Activated CD8-positive, alpha-beta memory T cell treated with anti-CD3 and anti-CD28 coated beads for 48 hours (primary cell): ENCODE results near the gene ZNF346.
"Not testable (repeated sequence)": the region's sequence is repeated elsewhere in the genome, so short reads cannot be mapped to it uniquely, and the experiment has no call there.

Experiments
- DNase-seq, 3 experiments: peaks; one replicate each; pipeline ENCODE4 v3.0.0-alpha.2; 2020; ENCODE audit warnings: low read depth in 2 of 3, low spot score in 2 of 3

The ZNF346 gene

GRCh38 chr5:177008716-177009115, 13.8 kb upstream of the ZNF346 start:
- DNase-seq = no peak

DNA sequence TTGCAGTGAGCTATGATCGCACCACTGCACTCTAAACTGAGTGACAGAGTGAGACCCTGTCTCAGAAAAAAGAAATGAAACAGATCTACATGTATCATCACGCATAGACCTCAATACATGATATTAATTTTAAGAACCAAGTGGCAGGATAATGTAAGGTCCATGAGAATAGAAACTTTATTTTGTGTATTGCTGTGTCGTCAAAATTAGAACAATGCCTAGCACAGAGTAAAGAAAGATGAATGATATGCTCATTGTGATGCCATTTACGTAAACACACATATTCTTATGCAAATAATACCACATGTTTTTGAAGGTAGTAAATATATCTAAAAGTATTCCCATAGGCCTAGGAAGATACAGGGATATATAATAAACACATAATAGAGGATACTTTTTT, 12.3 kb upstream of the ZNF346 start:
- no peak for DNase-seq

- DNase-seq = no peak
Observed at GRCh38 chr5:177015156-177015555, 7.3 kb upstream of the ZNF346 start.

DNA sequence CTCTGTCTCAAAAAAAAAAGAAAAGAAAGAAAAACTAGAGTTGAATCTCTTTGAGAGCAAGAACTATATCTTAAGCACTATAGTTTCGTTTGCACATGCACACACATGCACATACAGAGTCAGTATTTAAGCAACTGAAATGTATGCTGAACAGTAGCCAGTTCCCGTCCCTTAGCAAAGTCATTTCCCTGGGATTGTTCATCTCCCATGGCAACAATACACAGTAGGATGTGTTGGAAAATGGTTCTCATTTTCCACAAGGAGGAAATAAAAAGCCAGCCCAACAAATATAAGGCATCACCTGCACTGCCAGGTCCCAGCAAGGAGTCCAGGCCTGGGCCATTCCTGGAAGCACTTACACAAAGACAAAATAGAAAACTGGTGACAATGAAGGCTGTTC, 4.2 kb upstream of the ZNF346 start:
- no peak for DNase-seq

- no peak for DNase-seq
Observed at GRCh38 chr5:177020033-177020432, 2.5 kb upstream of the ZNF346 start.

DNA sequence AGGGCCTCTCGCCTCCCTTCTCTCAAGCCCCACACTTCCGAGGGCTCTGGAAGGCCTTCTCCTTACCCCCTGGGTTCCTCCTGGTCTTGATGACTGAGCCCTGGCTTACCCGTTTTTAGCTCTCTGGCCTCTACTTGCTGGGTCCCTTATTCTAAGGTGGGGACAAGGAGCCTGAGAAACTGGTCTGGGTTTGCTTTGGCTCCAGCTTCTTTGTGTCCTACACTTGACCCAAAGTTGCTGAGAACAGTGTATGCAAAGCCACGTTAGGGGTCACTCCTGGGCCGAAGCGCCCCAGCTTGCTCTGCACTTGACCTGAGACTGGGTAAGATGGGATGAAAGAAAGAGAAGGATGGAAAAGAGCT, 788 bp downstream of the ZNF346 start:
- peak in 1 of 3 experiments; percentile 12 for DNase-seq

DNA sequence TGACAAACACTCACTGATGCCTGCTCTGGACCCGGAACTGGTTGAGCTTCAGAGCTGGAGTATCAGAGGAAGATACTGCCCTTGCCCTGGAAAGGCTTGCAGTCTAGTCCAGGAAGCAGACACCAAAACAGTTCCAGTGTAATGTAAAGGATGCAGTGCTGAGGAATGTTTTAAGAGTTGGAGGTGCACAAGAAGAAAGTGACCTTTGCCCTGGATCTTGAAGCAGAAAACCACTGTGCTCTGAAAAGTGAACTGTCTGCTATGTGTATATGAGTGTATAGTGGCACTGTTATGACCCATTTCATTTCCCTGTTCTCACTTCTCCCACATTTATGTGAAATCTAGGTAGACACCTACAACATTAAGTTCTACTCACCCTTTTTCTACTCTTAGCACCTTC, 2.1 kb downstream of the ZNF346 start:
- no peak for DNase-seq

GRCh38 chr5:177025101-177025601, 2.7 kb downstream of the ZNF346 start:
- DNase-seq = no peak

DNA sequence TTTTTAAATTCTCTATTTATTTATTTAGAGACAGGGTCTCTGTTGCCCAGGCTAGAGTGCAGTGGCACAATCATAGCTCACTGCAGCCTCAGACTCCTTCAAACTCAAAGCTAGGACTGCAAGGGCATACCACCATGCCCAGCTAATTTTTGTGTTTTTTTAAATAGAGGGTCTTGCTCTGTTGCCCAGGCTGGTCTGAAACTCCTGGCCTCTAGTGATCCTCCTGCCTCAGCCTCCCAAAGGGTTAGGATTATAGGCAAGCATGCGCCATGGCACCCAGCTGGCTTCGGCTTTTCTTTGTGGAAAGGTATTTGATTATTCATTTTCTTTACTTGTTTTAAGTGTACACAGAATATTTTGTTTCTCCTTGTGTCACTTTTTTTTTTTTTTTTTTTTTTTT, 5.2 kb downstream of the ZNF346 start:
- DNase-seq = no peak

DNA sequence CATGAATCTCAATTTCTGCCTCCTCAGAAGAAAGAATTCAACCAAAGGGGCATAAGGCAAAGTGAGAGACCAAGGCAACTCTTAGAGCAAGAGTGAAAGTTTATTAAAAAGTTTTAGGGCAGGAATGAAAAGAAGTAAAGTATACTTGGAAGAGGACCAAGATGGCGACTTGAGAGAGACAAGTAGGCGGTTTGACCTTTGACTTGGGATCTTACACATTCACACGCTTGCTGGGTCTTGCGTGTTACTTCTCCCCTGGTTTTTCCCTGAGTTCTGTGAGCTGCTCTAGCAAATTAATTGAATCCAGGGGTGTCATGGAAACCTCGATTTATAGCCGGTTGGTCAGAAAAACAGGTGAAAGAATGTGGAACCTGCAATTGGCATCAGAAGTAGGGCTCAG, 7.0 kb downstream of the ZNF346 start:
- DNase-seq = no peak

GRCh38 chr5:177035976-177036375, 13.5 kb downstream of the ZNF346 start:
- DNase-seq = no peak

- DNase-seq = no peak
Observed at GRCh38 chr5:177036443-177036842, 13.9 kb downstream of the ZNF346 start.

DNA sequence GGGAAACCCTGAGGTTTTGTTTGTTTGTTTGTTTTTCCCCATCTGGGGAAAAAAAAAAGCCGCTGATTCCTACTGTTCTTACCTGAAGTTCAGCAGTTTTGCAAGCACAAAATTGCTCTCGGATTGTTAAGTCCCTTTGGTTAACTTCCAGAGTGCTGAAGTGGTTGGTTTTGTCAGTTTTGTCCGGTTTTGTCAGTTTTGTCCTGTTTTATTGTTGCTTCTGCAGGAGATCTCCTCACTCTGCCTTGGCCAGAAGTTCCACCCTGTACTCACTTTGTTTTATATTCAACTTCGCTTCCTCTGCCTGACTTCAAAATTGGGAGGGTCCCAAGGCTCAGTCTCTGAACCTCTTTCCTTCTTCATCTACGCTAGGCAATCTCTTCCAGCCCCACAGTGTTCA, 14.4 kb downstream of the ZNF346 start:
- no peak for DNase-seq

DNA sequence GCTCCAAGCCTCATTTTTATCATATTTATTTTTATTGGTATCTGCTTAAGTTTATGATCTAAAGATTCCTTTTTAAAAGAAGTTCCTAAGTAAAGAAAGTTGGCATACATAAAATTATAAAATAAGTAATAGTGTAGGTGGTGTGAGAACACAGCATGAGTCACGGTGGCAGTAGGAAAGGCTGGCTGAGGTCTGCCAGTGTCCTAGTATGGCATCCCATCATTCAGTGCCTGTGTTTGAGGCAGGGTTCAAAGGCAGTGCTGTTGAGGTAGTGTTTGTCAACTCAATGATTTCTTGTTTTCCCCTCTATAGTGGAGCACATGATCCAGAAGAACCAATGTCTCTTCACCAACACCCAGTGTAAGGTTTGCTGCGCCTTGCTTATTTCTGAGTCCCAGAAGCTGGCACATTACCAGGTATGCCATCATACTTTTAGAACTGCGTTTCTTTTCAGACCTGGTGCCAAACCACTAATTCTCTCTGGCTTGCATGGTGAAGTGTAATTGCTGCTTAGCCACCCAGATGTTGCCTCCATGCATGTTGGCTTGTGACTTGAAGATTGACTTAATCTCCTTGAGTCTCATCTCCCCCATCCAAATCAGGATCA, 18.4 kb downstream of the ZNF346 start:
- DNase-seq = no peak

GRCh38 chr5:177041936-177042335, 19.4 kb downstream of the ZNF346 start:
- DNase-seq = no peak

- no peak for DNase-seq
Observed at GRCh38 chr5:177043114-177043513, 20.6 kb downstream of the ZNF346 start.

GRCh38 chr5:177043958-177044357, 21.5 kb downstream of the ZNF346 start:
- DNase-seq = no peak

DNA sequence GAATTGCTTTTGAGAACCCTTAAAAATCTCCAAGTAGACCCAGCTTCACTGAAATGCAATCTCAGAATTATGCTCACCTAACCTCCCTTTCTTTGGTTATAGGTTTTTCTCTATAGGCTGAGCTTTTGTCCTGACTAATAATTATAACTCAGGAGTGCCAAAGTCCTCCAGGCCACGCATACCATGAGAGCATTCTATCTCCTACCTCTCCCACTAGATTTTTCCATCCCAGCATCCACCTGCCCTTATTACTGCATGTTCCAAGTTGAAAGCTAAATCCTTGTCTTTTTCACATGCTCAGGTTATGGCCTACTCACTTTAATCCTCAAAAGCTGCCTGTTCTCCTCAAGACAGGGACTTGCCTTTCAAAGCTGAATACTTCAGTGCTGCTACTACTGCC, 22.1 kb downstream of the ZNF346 start:
- no peak for DNase-seq

GRCh38 chr5:177045631-177046030, 23.1 kb downstream of the ZNF346 start:
- no peak for DNase-seq

- not testable (repeated sequence) for DNase-seq
Observed at GRCh38 chr5:177048531-177048930, 26.0 kb downstream of the ZNF346 start.

DNA sequence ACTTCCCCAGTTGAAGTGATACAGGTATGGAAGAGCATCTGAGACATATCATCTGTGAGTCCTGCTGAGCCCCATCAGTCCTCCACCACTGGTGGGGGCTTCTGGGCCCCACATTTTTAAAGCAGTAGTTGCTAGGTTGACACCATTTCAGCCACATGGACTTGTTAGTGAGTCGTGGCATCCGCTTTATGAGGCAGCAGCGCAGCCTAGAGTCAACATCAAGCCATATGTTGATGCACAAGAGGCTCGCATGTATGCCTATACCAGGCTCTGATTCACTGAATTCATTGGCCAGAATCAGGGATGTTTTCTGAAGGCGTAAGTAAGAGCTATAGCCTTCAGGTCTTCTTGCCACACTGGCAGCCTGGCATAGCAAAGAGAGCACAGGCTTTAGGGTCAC, 26.8 kb downstream of the ZNF346 start:
- no peak for DNase-seq

- DNase-seq = no peak
Observed at GRCh38 chr5:177064500-177065277, 42.2 kb downstream of the ZNF346 start.

DNA sequence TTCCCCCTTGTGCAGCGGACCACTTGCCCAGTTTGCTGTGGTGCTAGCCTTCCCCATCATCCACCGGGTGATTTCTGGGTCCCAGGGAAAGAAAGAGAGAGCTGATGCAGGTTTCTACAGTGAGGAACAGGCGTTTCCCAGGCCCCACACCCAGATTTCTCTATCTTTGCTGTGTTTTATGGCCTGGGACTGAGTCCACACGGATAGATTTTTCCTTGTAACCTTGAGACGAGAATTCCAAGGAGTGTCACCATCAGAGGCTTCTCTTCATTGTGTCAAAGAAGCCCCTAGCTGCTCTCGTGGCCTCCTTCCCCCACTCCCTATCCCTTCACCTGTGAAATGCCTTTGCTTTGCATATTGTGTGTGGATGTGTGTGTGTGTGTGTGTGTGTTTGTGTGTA, 43.0 kb downstream of the ZNF346 start:
- DNase-seq = no peak
